GM18858 (cell line): Measurements from ENCODE around the gene PLIN1.

Source experiments
- ATAC-seq: cut with Tn5 transposase; IDR thresholded peaks from one replicate; pipeline ENCODE4 v1.9.1; 2021; ENCODE audit not compliant: unreplicated experiment

Gene PLIN1

GRCh38 chr15:89672221-89673164, 6.7 kb downstream of the PLIN1 start:
- no peak for ATAC-seq

GRCh38 chr15:89671687-89672086, 7.5 kb downstream of the PLIN1 start:
- no peak for ATAC-seq

- ATAC-seq, result no peak
Observed at GRCh38 chr15:89670971-89671560, 8.1 kb downstream of the PLIN1 start.

- no peak for ATAC-seq
Observed at GRCh38 chr15:89669941-89670340, 9.2 kb downstream of the PLIN1 start.

GRCh38 chr15:89669309-89669865, 9.8 kb downstream of the PLIN1 start:
- no peak for ATAC-seq

- ATAC-seq, result no peak
Observed at GRCh38 chr15:89668171-89668570, 11.0 kb downstream of the PLIN1 start.

- no peak for ATAC-seq
Observed at GRCh38 chr15:89667706-89667960, 11.5 kb downstream of the PLIN1 start.

GRCh38 chr15:89666858-89667705, 12.1 kb downstream of the PLIN1 start:
- ATAC-seq, result no peak

GRCh38 chr15:89666184-89666857, 12.8 kb downstream of the PLIN1 start:
- no peak for ATAC-seq

- no peak for ATAC-seq
Observed at GRCh38 chr15:89665449-89666181, 13.6 kb downstream of the PLIN1 start.

- ATAC-seq, result no peak
Observed at GRCh38 chr15:89664441-89665350, 14.5 kb downstream of the PLIN1 start.

- ATAC-seq, result no peak
Observed at GRCh38 chr15:89662893-89663626, 16.1 kb downstream of the PLIN1 start.

GRCh38 chr15:89660556-89660955, 18.6 kb downstream of the PLIN1 start:
- ATAC-seq, result no peak

- no peak for ATAC-seq
Observed at GRCh38 chr15:89659295-89659694, 19.9 kb downstream of the PLIN1 start.

GRCh38 chr15:89657686-89658200, 21.4 kb downstream of the PLIN1 start:
- no peak for ATAC-seq

- ATAC-seq, result no peak
Observed at GRCh38 chr15:89656116-89656815, 22.9 kb downstream of the PLIN1 start.
